ENCODE data around the gene BNC2. TPM values are rescaled to one million over a fixed set of nuclear protein-coding genes. Genes with fewer than 3 reads are reported as not detected.
A peak's percentile ranks its signal among the peaks of the same experiment; 100 is the strongest.

BNC2 gene
- total and polyA plus RNA-seq, 2 donors (not counting 1 experiment from before 2014, with no cell fraction given), result 34.7 to 39.1 TPM

DNA sequence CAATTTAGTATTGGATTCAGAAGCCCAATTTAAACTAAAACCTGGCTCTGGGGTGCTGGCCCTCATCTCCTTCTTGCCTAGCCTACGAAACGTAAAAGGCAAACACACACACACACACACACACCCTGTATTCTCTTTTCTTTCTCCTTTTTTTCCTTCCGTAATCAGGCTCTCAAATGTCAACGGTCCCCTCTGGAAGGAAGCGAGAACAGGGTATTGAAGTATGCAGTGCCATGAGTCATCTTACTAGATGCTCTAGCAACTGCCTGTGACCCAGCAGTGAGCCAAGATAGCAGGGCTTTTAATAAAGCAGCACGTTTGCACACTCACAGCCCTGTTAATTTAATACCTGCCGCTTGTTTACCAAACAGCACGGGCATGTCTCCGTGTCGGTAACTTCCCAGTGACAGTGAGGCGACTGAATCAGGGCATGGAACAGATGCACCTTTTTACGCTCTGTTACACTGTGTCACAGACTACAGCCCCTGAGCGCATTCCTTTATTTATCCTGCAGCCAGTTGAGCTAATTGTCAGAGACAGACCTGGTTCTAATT lies 243.8 kb downstream of the BNC2 start:
- Histone ChIP-seq H3K27ac (ENCODE audit: insufficient read depth, low read length) (peak overlapping the region; percentile 85), H3K79me2 (ENCODE audit: control insufficient read depth, insufficient read depth, low read length) (peaks cover 11% of the 10 kb centered on the region), H3K9ac (ENCODE audit: insufficient read depth, low read length) (no peak overlapping the region), H3K9me3 (ENCODE audit: control insufficient read depth, insufficient read depth, low read depth, low read length) (no peaks in the 10 kb centered on the region), H3K4me1 (ENCODE audit: control insufficient read depth, extremely low read depth, insufficient read depth, low read length) (peaks cover 30% of the 10 kb centered on the region), H3K27me3 (ENCODE audit: control insufficient read depth, insufficient read depth, low read length) (no peaks in the 10 kb centered on the region), H3K4me2 (ENCODE audit: extremely low read depth, insufficient read depth, low read length) (peak overlapping the region; percentile 61), H4K20me1 (ENCODE audit: control insufficient read depth, extremely low read depth, insufficient read depth, low read length) (no peaks in the 10 kb centered on the region), H3K36me3 (ENCODE audit: control insufficient read depth, insufficient read depth, low read length) (no peaks in the 10 kb centered on the region), H3K4me3 (replicated peaks in 1 of 4; ENCODE audit: control extremely low read depth in 1 of 4, insufficient read depth in 1 of 4, low read depth in 3 of 4, low read length in 4 of 4) (peak overlapping the region in 1 of 4 experiments; percentile 10), H2AFZ (ENCODE audit: low read length) (no peak overlapping the region)
- peak; percentile 86 to 93 for DNase-seq (ENCODE audit: low read depth in 2 of 2)
- TF ChIP-seq, protein P1, sequence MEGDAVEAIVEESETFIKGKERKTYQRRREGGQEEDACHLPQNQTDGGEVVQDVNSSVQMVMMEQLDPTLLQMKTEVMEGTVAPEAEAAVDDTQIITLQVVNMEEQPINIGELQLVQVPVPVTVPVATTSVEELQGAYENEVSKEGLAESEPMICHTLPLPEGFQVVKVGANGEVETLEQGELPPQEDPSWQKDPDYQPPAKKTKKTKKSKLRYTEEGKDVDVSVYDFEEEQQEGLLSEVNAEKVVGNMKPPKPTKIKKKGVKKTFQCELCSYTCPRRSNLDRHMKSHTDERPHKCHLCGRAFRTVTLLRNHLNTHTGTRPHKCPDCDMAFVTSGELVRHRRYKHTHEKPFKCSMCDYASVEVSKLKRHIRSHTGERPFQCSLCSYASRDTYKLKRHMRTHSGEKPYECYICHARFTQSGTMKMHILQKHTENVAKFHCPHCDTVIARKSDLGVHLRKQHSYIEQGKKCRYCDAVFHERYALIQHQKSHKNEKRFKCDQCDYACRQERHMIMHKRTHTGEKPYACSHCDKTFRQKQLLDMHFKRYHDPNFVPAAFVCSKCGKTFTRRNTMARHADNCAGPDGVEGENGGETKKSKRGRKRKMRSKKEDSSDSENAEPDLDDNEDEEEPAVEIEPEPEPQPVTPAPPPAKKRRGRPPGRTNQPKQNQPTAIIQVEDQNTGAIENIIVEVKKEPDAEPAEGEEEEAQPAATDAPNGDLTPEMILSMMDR (conservative IDR thresholded peaks at IDR 0.05 in 1 of 2, IDR thresholded peaks at IDR 0.05 in 1 of 2; ENCODE audit: low read depth in 1 of 2, low read length in 2 of 2), result no peak
- no peak for TF ChIP-seq EZH2 (IDR thresholded peaks at IDR 0.05; ENCODE audit: low read length, missing control alignments)

DNA sequence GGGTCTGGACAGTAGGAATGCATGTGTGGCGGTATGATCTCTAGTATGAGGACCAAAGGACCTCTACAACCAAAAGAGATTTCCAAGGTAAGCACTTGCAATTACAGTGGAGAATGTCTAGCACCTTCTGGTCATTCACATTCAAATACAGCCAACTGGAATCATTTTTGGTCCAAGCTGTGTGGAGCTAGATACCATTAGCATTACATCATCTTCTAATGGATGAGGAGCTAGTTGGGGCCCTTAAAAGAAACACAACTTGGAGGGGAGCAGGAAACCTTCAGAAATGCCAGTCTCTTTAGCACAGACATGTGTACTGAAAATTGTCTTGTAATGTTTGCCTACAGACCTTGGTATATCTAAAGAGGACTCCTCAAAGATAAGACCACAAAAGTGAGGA lies 244.7 kb downstream of the BNC2 start:
- TF ChIP-seq, protein P1 (conservative IDR thresholded peaks at IDR 0.05 in 1 of 2, IDR thresholded peaks at IDR 0.05 in 1 of 2; ENCODE audit: low read depth in 1 of 2, low read length in 2 of 2), result no peak
- no peak for TF ChIP-seq EZH2 (IDR thresholded peaks at IDR 0.05; ENCODE audit: low read length, missing control alignments)
- Histone ChIP-seq H3K36me3 (ENCODE audit: control insufficient read depth, insufficient read depth, low read length) (no peaks in the 10 kb centered on the region), H3K79me2 (ENCODE audit: control insufficient read depth, insufficient read depth, low read length) (peaks cover 11% of the 10 kb centered on the region), H3K4me3 (replicated peaks in 1 of 4; ENCODE audit: control extremely low read depth in 1 of 4, insufficient read depth in 1 of 4, low read depth in 3 of 4, low read length in 4 of 4) (peak overlapping the region in 1 of 4 experiments; percentile 5), H3K4me1 (ENCODE audit: control insufficient read depth, extremely low read depth, insufficient read depth, low read length) (peaks cover 30% of the 10 kb centered on the region), H2AFZ (ENCODE audit: low read length) (no peak overlapping the region), H3K27me3 (ENCODE audit: control insufficient read depth, insufficient read depth, low read length) (no peaks in the 10 kb centered on the region), H3K4me2 (ENCODE audit: extremely low read depth, insufficient read depth, low read length) (peak overlapping the region; percentile 61), H3K9me3 (ENCODE audit: control insufficient read depth, insufficient read depth, low read depth, low read length) (no peaks in the 10 kb centered on the region), H3K9ac (ENCODE audit: insufficient read depth, low read length) (no peak overlapping the region), H4K20me1 (ENCODE audit: control insufficient read depth, extremely low read depth, insufficient read depth, low read length) (no peaks in the 10 kb centered on the region), H3K27ac (ENCODE audit: insufficient read depth, low read length) (peak overlapping the region; percentile 85)
- peak; percentile 59 to 78 for DNase-seq (ENCODE audit: low read depth in 2 of 2)

- no peaks in the 10 kb centered on the region for H3K27me3 ChIP-seq (ENCODE audit: control insufficient read depth, insufficient read depth, low read length)
- peak overlapping the region in 1 of 4 experiments; percentile 2 for H3K4me3 ChIP-seq (replicated peaks in 1 of 4; ENCODE audit: control extremely low read depth in 1 of 4, insufficient read depth in 1 of 4, low read depth in 3 of 4, low read length in 4 of 4)
- H3K79me2 ChIP-seq (ENCODE audit: control insufficient read depth, insufficient read depth, low read length), result peaks cover 11% of the 10 kb centered on the region
- no peaks in the 10 kb centered on the region for H3K36me3 ChIP-seq (ENCODE audit: control insufficient read depth, insufficient read depth, low read length)
- TF ChIP-seq, protein P1 (conservative IDR thresholded peaks at IDR 0.05 in 1 of 2, IDR thresholded peaks at IDR 0.05 in 1 of 2; ENCODE audit: low read depth in 1 of 2, low read length in 2 of 2), result no peak
- no peak for TF ChIP-seq EZH2 (IDR thresholded peaks at IDR 0.05; ENCODE audit: low read length, missing control alignments)
- H3K27ac ChIP-seq (ENCODE audit: insufficient read depth, low read length), result peak overlapping the region; percentile 85
- no peak overlapping the region for H3K9ac ChIP-seq (ENCODE audit: insufficient read depth, low read length)
- H4K20me1 ChIP-seq (ENCODE audit: control insufficient read depth, extremely low read depth, insufficient read depth, low read length), result no peaks in the 10 kb centered on the region
- H3K4me2 ChIP-seq (ENCODE audit: extremely low read depth, insufficient read depth, low read length), result peak overlapping the region; percentile 61
- no peak overlapping the region for H2AFZ ChIP-seq (ENCODE audit: low read length)
- peak in 1 of 2 donors; percentile 50 for DNase-seq (ENCODE audit: low read depth in 2 of 2)
- no peaks in the 10 kb centered on the region for H3K9me3 ChIP-seq (ENCODE audit: control insufficient read depth, insufficient read depth, low read depth, low read length)
- peaks cover 30% of the 10 kb centered on the region for H3K4me1 ChIP-seq (ENCODE audit: control insufficient read depth, extremely low read depth, insufficient read depth, low read length)
Observed at GRCh38 chr9:16625161-16625631, 245.3 kb downstream of the BNC2 start.

Data from fibroblast of lung (primary cell).